Measurements from ENCODE around the gene TSPAN7.

The TSPAN7 gene

DNA sequence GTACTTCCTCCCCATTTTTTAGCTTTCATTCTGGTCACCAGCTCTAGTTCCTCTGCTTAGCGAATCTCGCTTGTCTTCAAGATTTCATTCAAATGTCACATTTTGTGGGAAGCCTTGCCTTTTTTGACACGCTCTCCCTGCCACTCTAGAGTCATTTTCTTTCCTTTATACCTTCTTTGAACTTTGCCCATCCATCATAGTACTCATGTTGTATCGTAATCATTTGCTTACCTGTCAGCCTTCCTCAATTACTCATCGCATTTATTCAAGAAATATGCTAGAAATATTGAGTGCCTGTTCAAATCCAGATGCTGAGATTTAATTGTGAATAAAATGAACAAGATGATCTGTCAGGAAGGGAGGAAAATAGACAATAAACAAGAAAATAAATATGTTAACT, 21.8 kb downstream of the TSPAN7 start:
- TF ChIP-seq, protein P1, sequence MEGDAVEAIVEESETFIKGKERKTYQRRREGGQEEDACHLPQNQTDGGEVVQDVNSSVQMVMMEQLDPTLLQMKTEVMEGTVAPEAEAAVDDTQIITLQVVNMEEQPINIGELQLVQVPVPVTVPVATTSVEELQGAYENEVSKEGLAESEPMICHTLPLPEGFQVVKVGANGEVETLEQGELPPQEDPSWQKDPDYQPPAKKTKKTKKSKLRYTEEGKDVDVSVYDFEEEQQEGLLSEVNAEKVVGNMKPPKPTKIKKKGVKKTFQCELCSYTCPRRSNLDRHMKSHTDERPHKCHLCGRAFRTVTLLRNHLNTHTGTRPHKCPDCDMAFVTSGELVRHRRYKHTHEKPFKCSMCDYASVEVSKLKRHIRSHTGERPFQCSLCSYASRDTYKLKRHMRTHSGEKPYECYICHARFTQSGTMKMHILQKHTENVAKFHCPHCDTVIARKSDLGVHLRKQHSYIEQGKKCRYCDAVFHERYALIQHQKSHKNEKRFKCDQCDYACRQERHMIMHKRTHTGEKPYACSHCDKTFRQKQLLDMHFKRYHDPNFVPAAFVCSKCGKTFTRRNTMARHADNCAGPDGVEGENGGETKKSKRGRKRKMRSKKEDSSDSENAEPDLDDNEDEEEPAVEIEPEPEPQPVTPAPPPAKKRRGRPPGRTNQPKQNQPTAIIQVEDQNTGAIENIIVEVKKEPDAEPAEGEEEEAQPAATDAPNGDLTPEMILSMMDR (IDR thresholded peaks at IDR 0.05; ENCODE audit: insufficient read depth, low read depth, low read length, missing control alignments) = no peak
- DNase-seq (ENCODE audit: low read depth) = no peak
- no peak overlapping the region for H3K4me3 ChIP-seq (ENCODE audit: low read depth, low read length)

DNA sequence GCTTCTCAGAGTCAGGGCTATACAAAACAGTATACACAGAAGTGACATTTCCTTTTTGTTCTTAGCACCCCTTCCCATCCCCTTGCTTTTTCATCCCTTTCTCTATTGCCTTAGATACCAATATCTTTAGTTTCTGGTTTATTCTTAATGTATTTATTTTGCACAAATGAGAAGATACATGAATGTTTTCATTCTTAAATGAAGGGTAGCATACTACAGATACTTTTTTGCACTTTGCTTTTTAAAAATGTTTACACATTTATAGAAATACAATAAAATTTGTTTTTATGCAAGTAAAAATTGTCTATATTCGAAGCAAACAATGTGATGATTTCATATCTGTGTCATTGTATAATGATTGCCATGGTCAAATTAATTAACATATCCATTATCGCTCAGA, 33.1 kb downstream of the TSPAN7 start:
- TF ChIP-seq, protein P1 (IDR thresholded peaks at IDR 0.05; ENCODE audit: insufficient read depth, low read depth, low read length, missing control alignments) = no peak
- no peak overlapping the region for H3K4me3 ChIP-seq (ENCODE audit: low read depth, low read length)

GRCh38 chrX:38595801-38596200, 34.5 kb downstream of the TSPAN7 start:
- TF ChIP-seq, protein P1 (IDR thresholded peaks at IDR 0.05; ENCODE audit: insufficient read depth, low read depth, low read length, missing control alignments) = no peak
- H3K4me3 ChIP-seq (ENCODE audit: low read depth, low read length) = no peak overlapping the region
- DNase-seq (ENCODE audit: low read depth) = no peak

More for the DNA sequence above, 33.1 kb downstream of the TSPAN7 start:
- no peak for DNase-seq (ENCODE audit: low read depth)

DNA sequence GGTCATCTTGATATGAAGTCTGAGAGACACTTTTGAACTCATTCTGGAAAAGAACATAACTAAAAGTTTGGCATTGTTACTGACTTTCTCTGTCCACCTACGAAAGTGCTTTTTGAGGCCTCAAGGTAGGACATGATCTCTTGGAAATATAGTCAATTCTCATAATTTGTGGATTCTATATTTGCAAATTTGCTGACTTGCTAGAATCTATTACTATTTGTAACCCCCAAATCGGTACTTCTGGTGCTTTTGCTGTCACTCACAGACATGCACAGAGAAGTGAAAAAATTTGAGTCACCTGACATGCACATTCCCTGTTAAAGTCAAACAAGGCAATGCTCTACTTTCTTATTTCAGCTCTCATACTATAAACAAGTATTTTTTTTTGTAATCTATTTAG, 35.6 kb downstream of the TSPAN7 start:
- TF ChIP-seq, protein P1 (IDR thresholded peaks at IDR 0.05; ENCODE audit: insufficient read depth, low read depth, low read length, missing control alignments) = no peak
- DNase-seq (ENCODE audit: low read depth) = no peak
- no peak overlapping the region for H3K4me3 ChIP-seq (ENCODE audit: low read depth, low read length)

GRCh38 chrX:38599796-38600755, 38.7 kb downstream of the TSPAN7 start:
- TF ChIP-seq, protein P1 (IDR thresholded peaks at IDR 0.05; ENCODE audit: insufficient read depth, low read depth, low read length, missing control alignments) = no peak
- H3K4me3 ChIP-seq (ENCODE audit: low read depth, low read length) = no peak overlapping the region
- DNase-seq (ENCODE audit: low read depth) = no peak

- H3K4me3 ChIP-seq (ENCODE audit: low read depth, low read length) = no peak overlapping the region
- TF ChIP-seq, protein P1 (IDR thresholded peaks at IDR 0.05; ENCODE audit: insufficient read depth, low read depth, low read length, missing control alignments) = no peak
- DNase-seq (ENCODE audit: low read depth) = no peak
Observed at GRCh38 chrX:38601866-38602265, 40.5 kb downstream of the TSPAN7 start.

Data from GM12865 (cell line).